HG02981 (cell line): ENCODE results near the gene SLC36A3.
"Not testable (repeated sequence)": the region's sequence is repeated elsewhere in the genome, so short reads cannot be mapped to it uniquely, and the experiment has no call there.

ENCODE experiments used
- ATAC-seq: cut with Tn5 transposase; IDR thresholded peaks from one replicate; pipeline ENCODE4 v1.9.1; 2021; ENCODE audit warnings: mild to moderate bottlenecking, moderate library complexity; ENCODE audit not compliant: unreplicated experiment

Gene SLC36A3

DNA sequence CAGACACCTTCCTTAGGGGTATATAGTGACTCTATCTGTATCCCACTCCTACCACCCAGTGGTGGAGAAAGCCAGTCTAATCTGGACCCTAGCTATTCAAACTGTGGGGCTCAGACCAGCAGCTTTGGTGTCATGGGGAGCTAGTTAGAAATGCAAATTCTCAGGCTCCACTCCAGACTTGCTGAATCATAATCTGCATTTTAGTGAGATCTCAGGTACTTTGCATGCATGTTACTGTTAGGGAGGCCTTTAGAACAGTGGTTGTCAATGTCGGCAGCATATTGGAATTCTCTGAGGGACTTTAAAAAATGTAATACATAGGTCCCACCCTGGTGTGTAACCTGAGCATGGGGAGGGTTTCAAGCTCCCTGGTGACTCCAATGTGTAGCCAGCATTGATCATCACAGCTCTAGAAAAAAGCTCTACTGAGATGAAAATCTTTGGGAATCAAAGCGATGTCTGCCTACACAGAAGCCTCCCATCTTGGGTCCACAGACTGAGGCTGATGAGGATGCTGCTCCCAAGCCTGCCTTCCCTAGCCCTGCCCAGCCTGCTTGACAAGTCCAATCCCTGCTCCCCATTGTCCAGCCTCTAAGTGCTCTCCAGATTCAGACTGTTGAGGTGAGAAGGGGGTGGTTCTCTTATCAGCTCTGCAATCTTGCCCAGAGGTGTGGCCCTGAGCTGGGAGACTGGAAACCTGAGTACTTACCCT lies 62.5 kb downstream of the SLC36A3 start:
- ATAC-seq, result no peak

DNA sequence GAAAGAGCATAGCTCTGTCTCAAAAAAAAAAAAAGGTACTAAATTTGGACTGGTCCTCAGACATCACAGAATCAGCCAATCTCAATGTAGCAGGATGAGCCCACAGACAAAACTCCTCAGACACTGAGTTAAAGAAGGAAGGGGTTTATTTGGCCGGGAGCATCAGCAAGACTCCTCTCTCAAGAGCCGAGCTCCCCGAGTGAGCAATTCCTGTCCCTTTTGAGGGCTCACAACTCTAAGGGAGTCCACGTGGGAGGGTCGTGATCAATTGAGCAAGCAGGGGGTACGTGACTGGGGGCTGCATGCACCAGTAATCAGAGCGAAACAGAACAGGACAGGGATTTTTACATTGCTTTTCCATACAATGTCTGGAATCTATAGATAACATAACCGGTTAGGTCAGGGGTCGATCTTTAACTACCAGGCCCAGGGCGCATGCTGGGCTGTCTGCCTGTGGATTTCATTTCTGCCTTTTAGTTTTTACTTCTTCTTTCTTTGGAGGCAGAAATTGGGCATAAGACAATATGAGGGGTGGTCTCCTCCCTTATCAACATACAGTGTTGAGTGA lies 63.2 kb downstream of the SLC36A3 start:
- ATAC-seq, result not testable (repeated sequence)

DNA sequence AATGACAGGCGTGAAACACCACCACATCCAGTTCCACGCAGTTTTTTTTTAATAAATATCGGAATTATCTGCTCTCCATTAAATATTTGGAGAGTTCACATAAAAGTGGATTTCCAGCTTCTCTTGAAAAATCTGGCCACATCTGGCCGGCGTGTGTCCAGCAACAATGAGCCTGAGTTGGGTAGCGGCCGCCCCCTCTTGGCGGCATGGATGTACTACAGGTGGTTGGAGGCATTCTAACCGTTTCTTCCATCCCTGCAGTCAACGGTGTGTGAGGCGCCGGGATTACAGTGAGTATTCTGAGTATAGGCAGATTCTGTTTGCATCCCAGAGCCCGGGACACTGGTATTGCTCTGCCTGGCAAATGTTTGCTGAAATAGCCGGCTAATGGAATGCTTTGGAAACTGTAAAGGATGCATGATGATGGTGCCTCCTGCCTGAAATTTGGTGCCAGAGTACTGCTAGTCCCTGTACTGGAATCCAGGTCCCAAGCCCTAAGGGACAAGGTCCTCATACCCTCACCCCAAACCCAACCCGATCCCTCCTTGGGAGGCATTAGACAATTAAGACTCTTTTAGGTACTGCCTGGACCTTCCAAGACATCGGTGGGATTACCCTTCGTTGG lies 64.2 kb downstream of the SLC36A3 start:
- peak; percentile 36 for ATAC-seq

DNA sequence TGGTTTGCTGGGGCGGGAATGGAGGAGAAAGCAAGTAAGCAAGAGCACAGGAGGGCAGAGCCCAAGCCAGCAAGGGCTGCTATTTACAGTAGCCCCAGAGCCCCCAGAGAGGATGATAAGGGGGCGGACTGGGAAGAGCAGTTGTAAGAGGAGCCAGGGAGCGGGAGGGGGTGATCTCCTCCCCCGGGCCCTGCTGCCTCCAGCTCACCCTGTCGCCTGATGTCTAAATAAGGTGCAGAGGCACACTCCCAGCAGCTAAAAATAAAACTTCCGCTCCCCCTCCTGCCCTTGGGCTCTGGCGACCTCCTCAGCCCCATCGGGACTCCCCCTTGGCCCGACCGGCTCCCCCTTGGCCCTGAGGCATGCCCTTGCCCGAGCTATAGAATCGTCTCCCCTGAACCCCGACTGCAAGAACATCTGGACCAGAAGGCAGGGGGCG lies 65.2 kb downstream of the SLC36A3 start:
- peak; percentile 28 for ATAC-seq

DNA sequence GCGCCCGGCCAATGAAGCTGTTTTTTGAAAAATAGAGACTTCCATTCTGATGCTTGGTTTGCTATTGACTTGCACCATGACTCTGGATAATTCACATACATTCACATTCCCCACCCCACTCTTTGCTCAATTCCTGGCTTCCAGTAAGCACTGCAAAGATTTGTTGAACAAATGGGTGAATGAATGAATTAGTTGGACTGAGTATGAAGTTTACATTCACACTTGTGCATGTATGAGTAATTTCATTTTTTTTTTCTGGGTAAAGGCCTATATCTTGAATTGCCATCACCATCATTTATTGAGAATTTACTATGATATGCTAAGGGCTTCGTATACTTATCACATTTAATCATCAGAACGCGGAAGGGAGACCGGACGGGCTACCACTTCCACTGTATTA lies 65.9 kb downstream of the SLC36A3 start:
- ATAC-seq, result no peak

DNA sequence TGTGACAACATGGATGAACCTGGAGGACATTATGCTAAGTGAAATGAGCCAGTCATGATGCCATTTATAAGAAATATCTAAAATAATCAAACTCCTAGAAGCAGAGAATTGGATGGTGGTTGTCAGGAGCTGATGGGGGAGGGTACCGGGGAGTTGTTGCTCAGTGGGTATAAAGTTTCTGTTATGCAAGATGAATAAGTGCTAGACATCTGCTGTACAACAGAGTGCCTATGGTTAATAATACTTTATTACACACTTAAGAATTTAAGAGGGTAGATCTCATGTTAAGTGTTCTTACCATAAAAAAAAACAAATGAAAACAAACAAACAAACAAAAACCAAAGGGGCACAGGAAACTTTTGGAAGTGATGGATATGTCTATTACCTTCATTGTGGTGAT lies 66.7 kb downstream of the SLC36A3 start:
- no peak for ATAC-seq

DNA sequence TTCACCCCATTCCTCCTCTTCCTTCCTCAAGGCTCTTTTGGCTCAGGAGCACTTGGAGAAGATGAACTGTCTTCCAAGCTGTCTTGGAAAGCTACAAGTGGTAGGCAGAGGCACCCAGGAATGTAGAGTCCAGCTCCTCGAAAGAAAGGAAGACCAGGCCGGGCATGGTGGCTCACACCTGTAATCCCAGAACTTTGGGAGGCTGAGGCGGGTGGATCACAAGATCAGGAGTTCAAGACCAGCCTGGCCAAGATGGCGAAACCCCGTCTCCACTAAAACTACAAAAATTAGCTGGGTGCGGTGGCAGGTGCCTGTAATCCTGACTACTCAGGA lies 68.4 kb downstream of the SLC36A3 start:
- not testable (repeated sequence) for ATAC-seq

DNA sequence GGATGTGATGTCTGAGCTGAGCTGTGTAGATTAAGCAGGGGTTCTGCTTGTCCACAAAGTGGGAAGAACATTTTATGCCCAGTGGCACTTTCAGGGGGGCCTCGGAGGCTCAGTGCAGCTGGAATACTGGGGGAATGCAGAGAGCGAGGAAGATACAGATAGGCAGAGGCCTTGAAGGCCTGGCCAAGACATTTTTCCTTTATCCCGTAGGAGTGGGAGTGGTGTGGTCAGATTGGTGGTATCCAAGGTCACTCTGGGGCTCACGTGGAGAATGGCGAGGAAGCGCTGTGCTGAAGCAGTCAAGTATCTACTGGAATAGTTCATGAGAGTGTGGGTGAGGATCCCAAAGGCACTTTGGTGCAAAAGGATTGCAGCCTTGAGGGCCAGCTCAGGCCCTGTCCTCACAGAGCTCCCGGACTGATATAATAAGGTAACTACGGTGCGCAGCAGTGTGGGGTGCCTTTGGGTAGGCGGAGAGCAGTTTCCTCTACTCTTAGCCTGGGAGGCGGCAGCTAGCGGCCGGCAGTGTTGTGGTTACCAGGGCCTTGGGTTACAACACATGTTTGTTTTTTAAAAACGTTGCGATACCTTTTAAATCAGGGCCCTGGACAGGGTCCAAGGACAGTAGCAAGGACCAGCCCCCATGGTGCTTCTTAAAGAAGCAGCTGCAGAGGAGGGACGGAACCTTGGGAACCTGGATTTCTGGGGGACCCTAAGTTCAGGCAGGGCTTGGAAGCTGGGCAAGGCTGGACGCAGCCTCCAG lies 68.9 kb downstream of the SLC36A3 start:
- peak; percentile 70 for ATAC-seq

DNA sequence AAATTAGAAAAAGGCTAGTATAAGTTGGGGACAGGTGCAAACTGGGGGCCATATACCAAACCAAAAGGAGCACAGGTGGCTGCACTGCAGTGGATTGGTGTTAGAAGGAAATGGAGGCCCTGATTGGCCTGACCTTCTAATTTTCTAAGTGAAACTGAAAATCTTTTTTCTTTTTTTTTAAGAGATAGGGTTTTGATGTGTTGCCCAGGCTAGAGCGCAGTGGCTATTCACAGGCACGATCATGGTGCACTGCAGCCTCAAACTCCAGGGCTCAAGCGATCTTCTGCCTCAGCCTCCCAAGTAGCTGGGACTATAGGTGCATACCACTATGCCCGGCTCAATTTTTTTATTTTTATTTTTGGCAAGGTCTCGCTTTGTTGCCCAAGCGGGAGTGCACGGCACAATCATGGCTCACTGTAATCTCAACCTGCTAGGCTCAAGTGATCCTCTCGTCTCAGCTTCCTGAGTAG lies 69.9 kb downstream of the SLC36A3 start:
- ATAC-seq, result peak; percentile 60

DNA sequence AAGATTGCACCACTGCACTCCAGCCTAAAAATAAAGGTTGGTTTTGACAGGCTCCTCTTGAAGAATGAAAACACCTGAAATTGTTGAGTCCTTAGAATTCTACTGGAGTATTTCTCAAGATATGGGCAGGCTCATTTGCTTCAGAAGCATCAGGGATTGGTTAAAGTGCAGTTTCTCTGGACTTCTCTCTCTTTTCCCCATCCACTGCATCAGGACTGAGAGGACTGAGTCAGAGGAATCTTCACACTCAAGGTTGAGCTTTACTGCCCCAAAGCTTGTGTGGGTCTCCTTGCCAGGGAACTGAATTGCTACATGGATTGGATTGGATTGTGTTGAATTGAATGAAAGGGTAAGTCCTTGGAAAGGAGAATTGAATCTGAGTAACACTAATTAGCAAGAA lies 72.2 kb downstream of the SLC36A3 start:
- no peak for ATAC-seq

DNA sequence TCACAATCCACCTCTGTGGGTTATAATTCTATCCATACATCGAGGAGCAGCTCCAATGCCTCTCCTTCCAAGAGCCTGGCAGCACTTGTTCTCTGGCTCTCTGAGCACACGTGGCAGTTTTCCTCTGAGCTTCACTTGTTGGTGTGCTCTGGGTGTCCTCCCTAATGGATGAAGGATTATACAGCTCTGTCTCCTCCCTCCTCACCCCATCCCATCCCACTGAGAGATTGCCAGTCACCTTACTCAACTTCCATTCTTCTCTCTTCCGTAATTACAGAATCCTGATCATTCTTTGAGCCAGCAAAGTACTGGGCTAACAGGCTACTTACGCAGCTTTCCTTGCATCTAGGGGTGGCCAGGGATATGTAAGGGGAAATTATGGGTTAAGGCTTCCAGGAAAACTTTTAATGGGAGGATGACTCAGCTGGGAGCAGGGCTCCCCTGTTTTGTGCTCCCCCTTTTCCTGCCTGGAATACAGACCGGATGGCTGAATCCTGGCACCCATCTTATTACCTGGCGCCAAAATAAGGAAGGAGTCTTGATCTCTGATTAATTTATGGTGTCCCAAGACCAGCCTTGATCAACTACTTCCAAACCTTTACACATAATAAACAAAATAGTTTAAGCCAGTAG lies 73.4 kb downstream of the SLC36A3 start:
- ATAC-seq, result no peak

DNA sequence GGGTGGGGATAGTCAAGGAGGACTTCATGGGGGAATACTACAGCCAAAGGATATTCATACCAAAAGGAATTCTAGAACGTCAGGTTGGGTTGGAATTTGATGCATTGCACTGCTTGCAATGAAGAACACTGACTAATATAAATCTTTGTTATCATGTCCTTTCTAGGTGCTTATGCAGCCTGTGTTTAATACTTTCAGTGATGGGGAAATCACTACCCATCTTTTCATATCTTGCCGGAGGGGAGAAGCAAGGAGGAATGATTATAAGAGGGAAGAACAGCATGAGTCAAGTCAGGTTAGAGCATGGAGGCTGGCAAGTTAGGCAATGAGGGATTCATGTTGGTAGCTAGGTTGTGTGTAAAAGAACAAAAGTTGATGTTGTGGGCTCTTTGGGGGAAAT lies 74.6 kb downstream of the SLC36A3 start:
- ATAC-seq, result no peak

DNA sequence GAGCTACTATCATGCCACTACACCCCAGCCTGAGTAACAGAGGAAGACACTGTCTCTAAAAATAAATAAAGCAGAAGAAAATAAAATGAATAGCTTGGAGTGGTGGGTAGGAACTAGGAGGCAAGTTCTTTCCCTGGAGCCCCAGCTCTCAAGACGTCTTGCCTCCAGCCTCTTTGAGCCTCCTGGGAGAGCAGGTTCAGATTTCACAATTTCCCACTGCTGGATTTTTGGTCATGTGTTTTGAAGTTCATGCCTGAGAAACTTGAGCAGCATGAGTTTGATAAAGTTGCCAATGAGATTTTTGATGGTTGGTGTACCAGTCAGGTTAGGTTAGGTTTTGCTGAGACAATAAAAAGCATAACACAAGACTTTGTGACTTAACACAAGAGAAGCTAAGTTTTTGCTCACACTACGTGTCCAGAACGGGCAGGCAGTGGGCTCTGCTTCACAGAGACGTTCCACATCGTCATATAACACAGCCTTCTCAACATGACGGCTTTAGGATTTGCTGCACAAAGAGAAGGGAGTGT lies 75.6 kb downstream of the SLC36A3 start:
- ATAC-seq, result no peak
